ENCODE measurements around the gene EVL. TPM values are rescaled to one million over a fixed set of nuclear protein-coding genes. Genes with fewer than 3 reads are reported as not detected.
A peak's percentile ranks its signal among the peaks of the same experiment; 100 is the strongest.

The EVL gene
- polyA plus RNA-seq, 4 donors, result 21.0 to 102 (median 31.8) TPM

DNA sequence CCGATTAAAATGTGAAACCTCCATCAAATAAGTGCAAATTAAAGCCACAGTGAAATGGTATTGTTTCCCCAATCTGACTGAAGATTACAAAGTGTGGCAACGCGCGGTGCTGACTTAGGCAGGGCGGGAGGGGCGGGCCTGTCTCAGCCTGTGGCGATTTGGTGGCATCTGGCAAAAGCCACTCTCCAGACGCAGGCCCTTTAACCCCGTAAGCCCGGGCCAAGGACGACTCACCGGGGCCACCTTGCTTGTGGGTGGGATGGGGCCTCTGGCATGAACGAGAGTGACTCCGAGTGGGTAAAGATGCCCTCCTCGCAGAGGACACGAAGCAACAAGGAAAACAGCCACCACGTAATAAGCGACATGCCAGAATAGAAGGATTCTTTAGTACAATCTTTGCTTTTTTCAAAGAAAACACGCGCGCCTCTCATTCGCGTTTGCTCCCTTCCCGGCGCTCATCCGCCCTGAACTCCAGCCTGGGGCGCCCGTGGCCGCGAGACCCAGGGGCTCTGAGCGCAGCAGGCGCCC lies 93.4 kb downstream of the EVL start:
- WGBS, 3 donors, result 5 to 14% (median 11%) methylated on average over 32 of the region's 32 CpGs
- Histone ChIP-seq H3K27me3 (ENCODE audit: control insufficient read depth in 3 of 3, insufficient read depth in 3 of 3, low read length in 3 of 3) (peaks cover 0 to 15% (median 4%) of the 10 kb centered on the region in 3 donors), H3K4me1 (ENCODE audit: control insufficient read depth in 3 of 3, insufficient read depth in 2 of 3, low read depth in 1 of 3, low read length in 2 of 3) (peaks cover 0 to 25% (median 4%) of the 10 kb centered on the region in 3 donors), H3K27ac (ENCODE audit: low read depth in 1 of 3, low read length in 2 of 3) (peak overlapping the region; percentile 73 to 90 (median 81)), H3K4me3 (ENCODE audit: low read depth in 1 of 3, low read length in 3 of 3) (peak overlapping the region in 2 of 3 donors; percentile 61 to 71), H3K36me3 (ENCODE audit: control insufficient read depth in 3 of 3, insufficient read depth in 2 of 3, low read depth in 1 of 3, low read length in 3 of 3) (peaks cover 0 to 14% (median 0%) of the 10 kb centered on the region in 3 donors), H3K9me3 (ENCODE audit: control insufficient read depth in 2 of 2, insufficient read depth in 1 of 2, low read depth in 1 of 2, low read length in 1 of 2) (peaks cover 3 to 12% of the 10 kb centered on the region in 2 donors)
- DNase-seq (peak in 1 of 2 donors; percentile 52), FAIRE-seq (no peak)

DNA sequence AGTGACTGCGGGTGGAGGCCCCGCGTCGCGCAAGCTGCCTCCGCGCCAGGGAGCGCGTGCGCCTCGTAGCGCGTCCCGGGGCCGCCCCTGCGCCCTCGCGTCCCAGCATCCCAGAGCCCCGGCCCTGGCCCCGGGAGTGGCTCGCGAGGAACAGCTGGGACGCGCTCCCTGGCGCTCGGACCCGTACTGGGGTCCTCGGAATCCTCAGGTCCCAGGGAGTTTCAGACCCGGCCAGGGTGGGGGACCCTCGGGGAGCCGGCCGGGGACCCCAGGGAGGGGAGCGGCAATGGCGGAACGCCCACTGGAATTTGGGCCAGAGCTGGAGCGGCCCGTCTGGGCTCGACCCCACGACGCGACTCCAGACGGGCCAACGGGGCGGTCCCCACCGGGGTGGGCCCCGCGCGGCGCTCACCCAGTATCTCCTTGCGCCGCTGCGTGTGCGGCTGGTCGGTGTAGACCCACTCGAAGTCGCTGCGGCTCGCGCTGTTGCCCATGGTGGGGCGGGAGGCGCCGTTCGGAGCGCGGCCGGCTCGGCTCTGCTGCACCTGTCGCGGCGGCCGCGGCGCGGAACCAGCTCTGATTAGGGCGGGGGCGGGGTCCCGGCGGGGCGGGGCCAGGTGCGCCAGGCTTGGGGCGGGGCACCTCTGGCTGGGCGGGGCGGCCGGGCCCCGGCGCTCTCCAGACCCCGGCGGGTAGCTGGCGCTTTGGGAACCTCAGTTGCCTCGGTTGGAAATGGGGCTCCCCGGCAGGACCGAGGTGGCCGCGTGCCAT lies 94.1 kb downstream of the EVL start, which contains the start of gene DEGS2:
TSS of gene DEGS2 (minus strand) at position 552 of the 771 bp plus-strand sequence. CDS start at position 494, 58 bp downstream.
- peak within 1 kb of the TSS; percentile 21 to 71 (median 61) for H3K4me3 ChIP-seq (ENCODE audit: low read depth in 1 of 3, low read length in 3 of 3)
- peaks cover 0 to 15% (median 4%) of the 10 kb centered on the region in 3 donors for H3K27me3 ChIP-seq (ENCODE audit: control insufficient read depth in 3 of 3, insufficient read depth in 3 of 3, low read length in 3 of 3)
- 0 to 1% (median 0%) methylated on average over 48 to 94 of the region's 94 CpGs for WGBS, 3 donors
- H3K4me1 ChIP-seq (ENCODE audit: control insufficient read depth in 3 of 3, insufficient read depth in 2 of 3, low read depth in 1 of 3, low read length in 2 of 3), result peaks cover 0 to 25% (median 4%) of the 10 kb centered on the region in 3 donors
- peaks cover 0 to 10% (median 0%) of the 10 kb centered on the region in 3 donors for H3K36me3 ChIP-seq (ENCODE audit: control insufficient read depth in 3 of 3, insufficient read depth in 2 of 3, low read depth in 1 of 3, low read length in 3 of 3)
- peak within 1 kb of the TSS; percentile 73 to 90 (median 81) for H3K27ac ChIP-seq (ENCODE audit: low read depth in 1 of 3, low read length in 2 of 3)
- DNase-seq (peak; percentile 81 to 88), FAIRE-seq (no peak)
- H3K9me3 ChIP-seq (ENCODE audit: control insufficient read depth in 2 of 2, insufficient read depth in 1 of 2, low read depth in 1 of 2, low read length in 1 of 2), result peaks cover 3 to 10% of the 10 kb centered on the region in 2 donors

DNA sequence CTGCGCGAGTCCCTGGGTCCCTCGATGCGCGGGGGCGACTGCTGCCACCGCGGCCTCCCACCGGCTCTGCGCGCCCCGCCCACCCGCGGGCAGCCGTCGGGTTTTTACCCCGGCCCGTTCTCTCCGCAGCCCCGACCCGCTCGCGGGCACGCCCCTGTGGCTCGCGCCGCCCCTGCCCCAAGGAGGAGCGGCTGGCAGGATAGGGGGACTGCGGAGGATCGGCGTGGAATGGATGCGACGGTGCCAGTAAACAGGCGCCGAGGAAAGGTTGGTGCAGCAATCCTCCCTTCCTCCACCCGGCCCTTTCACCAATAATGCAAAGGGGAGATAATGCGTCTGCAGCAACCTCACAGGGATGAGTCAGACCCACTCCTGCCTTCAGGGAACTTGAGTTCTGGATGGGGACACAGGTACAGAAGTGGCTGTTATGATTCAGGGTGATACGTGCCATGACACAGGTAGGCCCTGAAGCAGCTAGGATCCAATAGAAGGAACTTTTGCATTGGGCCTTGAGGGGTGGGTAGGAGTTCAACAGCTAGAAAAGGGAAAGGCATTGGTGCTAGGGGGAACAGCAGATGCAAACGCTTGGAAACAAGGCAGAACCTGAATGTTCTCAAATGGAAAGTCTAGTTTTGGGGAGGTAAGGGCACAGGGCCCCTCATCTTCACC lies 94.8 kb downstream of the EVL start:
- Histone ChIP-seq H3K27me3 (ENCODE audit: control insufficient read depth in 3 of 3, insufficient read depth in 3 of 3, low read length in 3 of 3) (peaks cover 0 to 18% (median 4%) of the 10 kb centered on the region in 3 donors), H3K36me3 (ENCODE audit: control insufficient read depth in 3 of 3, insufficient read depth in 2 of 3, low read depth in 1 of 3, low read length in 3 of 3) (peaks cover 0 to 2% (median 0%) of the 10 kb centered on the region in 3 donors), H3K4me3 (ENCODE audit: low read depth in 1 of 3, low read length in 3 of 3) (peak overlapping the region; percentile 21 to 71 (median 61)), H3K4me1 (ENCODE audit: control insufficient read depth in 3 of 3, insufficient read depth in 2 of 3, low read depth in 1 of 3, low read length in 2 of 3) (peaks cover 0 to 25% (median 4%) of the 10 kb centered on the region in 3 donors), H3K9me3 (ENCODE audit: control insufficient read depth in 2 of 2, insufficient read depth in 1 of 2, low read depth in 1 of 2, low read length in 1 of 2) (peaks cover 0 to 3% of the 10 kb centered on the region in 2 donors), H3K27ac (ENCODE audit: low read depth in 1 of 3, low read length in 2 of 3) (peak overlapping the region in 1 of 3 donors; percentile 57)
- 8 to 16% (median 10%) methylated on average over 19 to 39 of the region's 39 CpGs for WGBS, 3 donors
- FAIRE-seq, result no peak
- peak in 1 of 2 donors; percentile 56 for DNase-seq

DNA sequence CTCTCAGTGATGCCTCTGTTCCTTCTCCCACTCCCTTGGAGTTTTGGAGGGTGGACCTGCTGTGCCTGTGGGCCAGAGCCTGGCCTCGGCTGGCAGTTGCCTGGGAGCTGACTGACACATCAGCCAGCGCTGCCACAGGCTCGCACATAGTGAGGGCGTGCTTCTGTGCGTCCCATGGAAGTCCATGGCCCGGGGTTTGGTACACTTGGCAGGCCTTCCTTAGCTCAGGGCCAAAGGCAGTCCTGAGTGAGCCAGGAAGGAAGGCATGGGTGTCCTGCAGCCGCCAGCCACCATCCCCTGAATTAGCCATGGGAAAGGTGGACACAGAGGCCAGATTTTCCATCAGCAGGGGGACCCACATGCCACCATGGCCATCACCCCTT lies 95.3 kb downstream of the EVL start:
- no peak overlapping the region for H3K27ac ChIP-seq (ENCODE audit: low read depth in 1 of 3, low read length in 2 of 3)
- no peak overlapping the region for H3K4me3 ChIP-seq (ENCODE audit: low read depth in 1 of 3, low read length in 3 of 3)
- 87 to 92% (median 91%) methylated on average over 7 of the region's 7 CpGs for WGBS, 3 donors
- peaks cover 0 to 23% (median 4%) of the 10 kb centered on the region in 3 donors for H3K27me3 ChIP-seq (ENCODE audit: control insufficient read depth in 3 of 3, insufficient read depth in 3 of 3, low read length in 3 of 3)
- H3K9me3 ChIP-seq (ENCODE audit: control insufficient read depth in 2 of 2, insufficient read depth in 1 of 2, low read depth in 1 of 2, low read length in 1 of 2), result no peaks in the 10 kb centered on the region
- FAIRE-seq (no peak), DNase-seq (no peak)
- H3K4me1 ChIP-seq (ENCODE audit: control insufficient read depth in 3 of 3, insufficient read depth in 2 of 3, low read depth in 1 of 3, low read length in 2 of 3), result peaks cover 0 to 24% (median 4%) of the 10 kb centered on the region in 3 donors
- H3K36me3 ChIP-seq (ENCODE audit: control insufficient read depth in 3 of 3, insufficient read depth in 2 of 3, low read depth in 1 of 3, low read length in 3 of 3), result peaks cover 0 to 2% (median 0%) of the 10 kb centered on the region in 3 donors

DNA sequence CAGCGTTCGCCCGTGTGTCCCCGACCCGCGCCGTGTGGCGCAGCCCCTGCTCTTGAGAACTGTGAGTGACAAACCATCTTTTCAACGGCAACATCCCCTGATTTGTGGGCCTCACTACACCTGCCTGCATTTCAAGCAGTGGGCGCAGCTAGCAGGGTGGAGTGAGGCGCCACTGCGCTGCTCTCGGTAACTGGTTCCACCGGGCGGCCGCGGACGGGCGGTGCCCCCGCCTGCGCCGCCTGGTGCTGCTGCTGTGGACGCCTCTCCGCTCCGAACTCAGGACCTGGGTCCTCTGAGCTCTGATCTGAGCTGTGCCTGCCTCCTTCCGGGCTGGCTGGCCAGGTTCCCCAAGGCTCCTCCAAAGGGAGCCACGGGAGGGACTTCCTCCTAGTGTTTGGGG lies 100.2 kb downstream of the EVL start:
- no peak overlapping the region for H3K27ac ChIP-seq (ENCODE audit: low read depth in 1 of 3, low read length in 2 of 3)
- peaks cover 0 to 5% (median 3%) of the 10 kb centered on the region in 3 donors for H3K4me1 ChIP-seq (ENCODE audit: control insufficient read depth in 3 of 3, insufficient read depth in 2 of 3, low read depth in 1 of 3, low read length in 2 of 3)
- no peak overlapping the region for H3K4me3 ChIP-seq (ENCODE audit: low read depth in 1 of 3, low read length in 3 of 3)
- DNase-seq (peak; percentile 64 to 68), FAIRE-seq (no peak)
- H3K36me3 ChIP-seq (ENCODE audit: control insufficient read depth in 3 of 3, insufficient read depth in 2 of 3, low read depth in 1 of 3, low read length in 3 of 3), result no peaks in the 10 kb centered on the region
- no peaks in the 10 kb centered on the region for H3K9me3 ChIP-seq (ENCODE audit: control insufficient read depth in 2 of 2, insufficient read depth in 1 of 2, low read depth in 1 of 2, low read length in 1 of 2)
- 23 to 45% (median 38%) methylated on average over 27 of the region's 27 CpGs for WGBS, 3 donors
- H3K27me3 ChIP-seq (ENCODE audit: control insufficient read depth in 3 of 3, insufficient read depth in 3 of 3, low read length in 3 of 3), result peaks cover 0 to 25% (median 0%) of the 10 kb centered on the region in 3 donors

DNA sequence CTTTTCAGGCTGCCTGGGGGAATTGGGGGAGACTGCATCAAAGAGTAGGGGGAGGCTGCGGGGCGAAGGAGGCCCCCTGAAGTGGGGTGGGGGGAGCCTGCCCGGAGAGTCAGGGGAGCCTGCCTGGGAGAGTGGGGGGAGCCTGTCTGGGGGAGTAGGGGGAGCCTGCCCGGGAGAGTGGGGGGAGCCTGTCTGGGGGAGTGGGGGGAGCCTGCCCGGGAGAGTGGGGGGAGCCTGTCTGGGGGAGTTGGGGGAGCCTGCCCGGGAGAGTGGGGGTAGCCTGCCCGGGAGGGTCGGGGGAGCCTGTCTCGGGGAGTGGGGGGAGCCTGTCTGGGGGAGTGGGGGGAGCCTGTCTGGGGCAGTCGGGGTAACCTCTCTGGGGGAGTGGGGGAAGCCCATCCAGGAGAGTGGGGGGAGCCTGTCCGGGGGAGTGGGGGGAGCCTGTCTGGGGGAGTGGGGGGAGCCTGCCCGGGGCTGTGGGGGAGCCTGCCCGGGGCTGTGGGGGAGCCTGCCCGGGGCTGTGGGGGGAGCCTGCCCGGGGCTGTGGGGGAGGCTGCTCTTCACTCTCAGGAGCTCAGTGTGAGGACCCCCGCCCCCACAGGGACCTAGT lies 100.7 kb downstream of the EVL start:
- peaks cover 0 to 19% (median 0%) of the 10 kb centered on the region in 3 donors for H3K27me3 ChIP-seq (ENCODE audit: control insufficient read depth in 3 of 3, insufficient read depth in 3 of 3, low read length in 3 of 3)
- DNase-seq, result no peak
- no peaks in the 10 kb centered on the region for H3K36me3 ChIP-seq (ENCODE audit: control insufficient read depth in 3 of 3, insufficient read depth in 2 of 3, low read depth in 1 of 3, low read length in 3 of 3)
- H3K9me3 ChIP-seq (ENCODE audit: control insufficient read depth in 2 of 2, insufficient read depth in 1 of 2, low read depth in 1 of 2, low read length in 1 of 2), result no peaks in the 10 kb centered on the region
- WGBS, 3 donors, result 18 to 28% (median 18%) methylated on average over 5 to 14 of the region's 16 CpGs
- no peak overlapping the region for H3K4me3 ChIP-seq (ENCODE audit: low read depth in 1 of 3, low read length in 3 of 3)
- no peak for FAIRE-seq
- H3K4me1 ChIP-seq (ENCODE audit: control insufficient read depth in 3 of 3, insufficient read depth in 2 of 3, low read depth in 1 of 3, low read length in 2 of 3), result peaks cover 0 to 5% (median 3%) of the 10 kb centered on the region in 3 donors
- no peak overlapping the region for H3K27ac ChIP-seq (ENCODE audit: low read depth in 1 of 3, low read length in 2 of 3)

DNA sequence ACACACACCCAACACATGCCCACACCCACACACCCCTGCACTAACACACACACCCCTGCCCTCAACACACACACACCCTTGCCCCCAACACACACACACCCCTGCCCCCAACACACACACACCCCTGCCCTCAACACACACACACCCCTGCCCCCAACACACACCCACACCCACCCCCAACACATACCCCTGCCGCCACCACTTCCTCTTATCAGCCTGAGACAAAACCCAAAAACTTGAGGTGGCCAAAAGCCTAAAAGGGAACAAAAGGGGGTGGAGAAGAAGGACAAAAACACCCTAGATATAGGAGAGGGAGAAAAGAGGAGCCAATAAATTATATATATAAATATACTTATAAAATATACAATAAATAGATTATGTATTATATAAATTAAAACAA lies 103.3 kb downstream of the EVL start:
- no peak overlapping the region for H3K4me3 ChIP-seq (ENCODE audit: low read depth in 1 of 3, low read length in 3 of 3)
- no peaks in the 10 kb centered on the region for H3K9me3 ChIP-seq (ENCODE audit: control insufficient read depth in 2 of 2, insufficient read depth in 1 of 2, low read depth in 1 of 2, low read length in 1 of 2)
- H3K4me1 ChIP-seq (ENCODE audit: control insufficient read depth in 3 of 3, insufficient read depth in 2 of 3, low read depth in 1 of 3, low read length in 2 of 3), result peaks cover 0 to 5% (median 3%) of the 10 kb centered on the region in 3 donors
- FAIRE-seq (no peak), DNase-seq (no peak)
- H3K27ac ChIP-seq (ENCODE audit: low read depth in 1 of 3, low read length in 2 of 3), result no peak overlapping the region
- H3K36me3 ChIP-seq (ENCODE audit: control insufficient read depth in 3 of 3, insufficient read depth in 2 of 3, low read depth in 1 of 3, low read length in 3 of 3), result no peaks in the 10 kb centered on the region
- peaks cover 0 to 15% (median 0%) of the 10 kb centered on the region in 3 donors for H3K27me3 ChIP-seq (ENCODE audit: control insufficient read depth in 3 of 3, insufficient read depth in 3 of 3, low read length in 3 of 3)
- WGBS, 3 donors, result 67 to 73% (median 67%) methylated on average over 1 of the region's 1 CpG

DNA sequence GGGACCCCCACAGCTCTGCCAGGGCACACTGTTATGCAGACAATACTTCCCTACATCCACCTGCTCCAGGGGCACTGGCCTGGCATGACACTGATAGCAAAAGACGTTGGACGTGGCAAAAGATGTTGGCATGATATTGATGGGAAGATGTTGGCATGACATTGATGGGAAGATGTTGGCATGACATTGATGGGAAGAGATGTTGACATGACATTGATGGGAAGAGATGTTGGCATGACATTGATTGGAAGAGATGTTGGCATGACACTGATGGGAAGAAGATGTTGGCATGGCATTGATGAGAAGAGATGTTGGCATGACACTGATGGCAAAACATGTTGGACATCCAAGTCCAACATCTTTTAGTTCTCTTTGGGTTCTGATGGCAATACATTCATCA lies 105.7 kb downstream of the EVL start:
- Histone ChIP-seq H3K4me3 (ENCODE audit: low read depth in 1 of 3, low read length in 3 of 3) (no peak overlapping the region), H3K27me3 (ENCODE audit: control insufficient read depth in 3 of 3, insufficient read depth in 3 of 3, low read length in 3 of 3) (peaks cover 0 to 6% (median 0%) of the 10 kb centered on the region in 3 donors), H3K4me1 (ENCODE audit: control insufficient read depth in 3 of 3, insufficient read depth in 2 of 3, low read depth in 1 of 3, low read length in 2 of 3) (peaks cover 0 to 3% (median 0%) of the 10 kb centered on the region in 3 donors), H3K27ac (ENCODE audit: low read depth in 1 of 3, low read length in 2 of 3) (no peak overlapping the region), H3K9me3 (ENCODE audit: control insufficient read depth in 2 of 2, insufficient read depth in 1 of 2, low read depth in 1 of 2, low read length in 1 of 2) (no peaks in the 10 kb centered on the region), H3K36me3 (ENCODE audit: control insufficient read depth in 3 of 3, insufficient read depth in 2 of 3, low read depth in 1 of 3, low read length in 3 of 3) (no peaks in the 10 kb centered on the region)
- FAIRE-seq, result no peak
- no peak for DNase-seq
- WGBS, 3 donors, result 88 to 95% (median 91%) methylated on average over 2 of the region's 2 CpGs
